Measurements from ENCODE around the gene GCSAML. TPM values are rescaled to one million over a fixed set of nuclear protein-coding genes. Genes with fewer than 3 reads are reported as not detected.
"Not testable (repeated sequence)": the region's sequence is repeated elsewhere in the genome, so short reads cannot be mapped to it uniquely, and the experiment has no call there.

Gene GCSAML
- under 1 TPM in 1 of 2 donors, not detected in 1; 0.66 TPM for total RNA-seq

DNA sequence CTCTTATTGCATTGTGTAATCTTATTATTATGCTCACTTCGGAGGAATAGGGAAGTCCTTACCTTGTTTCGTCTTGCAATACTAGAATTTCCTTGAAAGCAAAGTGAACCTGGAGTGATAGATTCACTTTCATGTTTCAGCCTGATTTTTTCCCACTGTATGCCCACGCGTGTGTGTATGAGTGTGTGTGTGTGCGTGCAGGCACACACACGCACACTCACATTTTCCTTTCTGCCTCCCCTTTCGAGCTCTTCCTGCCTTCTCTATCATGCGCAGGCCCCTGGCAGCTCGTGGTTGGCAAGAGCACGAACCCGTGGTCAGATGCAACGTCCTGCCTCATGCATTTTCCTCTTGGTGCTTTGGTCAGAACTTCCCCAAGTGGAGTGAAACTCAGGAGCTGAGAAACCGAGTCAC is at the start of gene GCSAML:
Gene GCSAML (plus strand): TSS at position 366 of the 414 bp plus-strand sequence. CDS start 58 bp downstream, outside the sequence.
- ATAC-seq: no peak
- WGBS, 2 donors: 40 to 70% methylated on average over 13 of the region's 13 CpGs
- Histone ChIP-seq H3K9me3 (no peaks in the 10 kb centered on the region), H3K27ac (no peak within 1 kb of the TSS), H3K4me1 (no peaks in the 10 kb centered on the region), H3K36me3 (replicated peaks in 1 of 2; ENCODE audit: insufficient read depth in 1 of 2, low read depth in 2 of 2) (no peaks in the 10 kb centered on the region), H3K27me3 (no peaks in the 10 kb centered on the region), H3K4me3 (no peak within 1 kb of the TSS)
- intact Hi-C loops (cut with DNase I): no loop called here
- DNase-seq: no peak
- no peak for TF ChIP-seq POLR2A (IDR thresholded peaks at IDR 0.05)
- TF ChIP-seq, protein P1, sequence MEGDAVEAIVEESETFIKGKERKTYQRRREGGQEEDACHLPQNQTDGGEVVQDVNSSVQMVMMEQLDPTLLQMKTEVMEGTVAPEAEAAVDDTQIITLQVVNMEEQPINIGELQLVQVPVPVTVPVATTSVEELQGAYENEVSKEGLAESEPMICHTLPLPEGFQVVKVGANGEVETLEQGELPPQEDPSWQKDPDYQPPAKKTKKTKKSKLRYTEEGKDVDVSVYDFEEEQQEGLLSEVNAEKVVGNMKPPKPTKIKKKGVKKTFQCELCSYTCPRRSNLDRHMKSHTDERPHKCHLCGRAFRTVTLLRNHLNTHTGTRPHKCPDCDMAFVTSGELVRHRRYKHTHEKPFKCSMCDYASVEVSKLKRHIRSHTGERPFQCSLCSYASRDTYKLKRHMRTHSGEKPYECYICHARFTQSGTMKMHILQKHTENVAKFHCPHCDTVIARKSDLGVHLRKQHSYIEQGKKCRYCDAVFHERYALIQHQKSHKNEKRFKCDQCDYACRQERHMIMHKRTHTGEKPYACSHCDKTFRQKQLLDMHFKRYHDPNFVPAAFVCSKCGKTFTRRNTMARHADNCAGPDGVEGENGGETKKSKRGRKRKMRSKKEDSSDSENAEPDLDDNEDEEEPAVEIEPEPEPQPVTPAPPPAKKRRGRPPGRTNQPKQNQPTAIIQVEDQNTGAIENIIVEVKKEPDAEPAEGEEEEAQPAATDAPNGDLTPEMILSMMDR (IDR thresholded peaks at IDR 0.05): no peak

DNA sequence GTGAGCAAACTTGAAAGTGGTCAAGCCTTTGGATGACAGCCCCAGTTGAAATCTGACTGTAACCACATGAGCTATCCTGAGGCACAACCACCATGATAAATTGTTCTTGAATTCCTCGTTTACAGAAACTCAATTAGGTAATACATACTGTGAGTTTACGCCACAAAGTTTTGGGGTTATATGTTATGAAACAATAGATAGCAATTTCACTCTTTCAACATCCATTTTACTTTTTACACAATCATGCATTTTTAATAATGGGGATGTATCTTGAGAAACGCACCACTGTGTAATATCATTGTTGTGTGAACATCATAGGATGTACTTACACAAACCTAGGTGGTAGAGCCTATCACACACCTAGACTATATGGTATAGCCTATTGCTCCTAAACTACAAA is 48.1 kb upstream of the GCSAML start:
- intact Hi-C loops (cut with DNase I): no loop called here
- no peaks in the 10 kb centered on the region for H3K36me3 ChIP-seq (replicated peaks in 1 of 2; ENCODE audit: insufficient read depth in 1 of 2, low read depth in 2 of 2)

DNA sequence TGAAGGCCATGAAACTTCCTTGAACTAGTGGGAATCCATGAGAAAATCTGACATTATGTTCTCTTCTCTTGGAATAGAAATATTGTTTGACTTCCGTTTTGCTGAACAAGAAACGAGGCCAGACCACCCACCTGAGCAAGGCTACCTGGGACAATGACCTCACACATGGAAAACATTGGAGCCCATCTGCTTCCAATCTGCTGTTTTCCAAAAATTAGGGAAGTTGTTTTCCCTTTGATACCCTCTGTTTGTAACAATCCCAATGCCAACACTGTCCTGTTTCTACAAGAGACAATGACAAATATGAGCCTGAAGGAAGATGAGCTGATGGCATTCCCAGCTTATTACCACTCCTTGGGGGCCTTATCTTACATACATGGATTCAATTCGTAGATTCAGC is 42.1 kb upstream of the GCSAML start:
- no peak overlapping the region for H3K4me3 ChIP-seq

More for the DNA sequence above, 48.1 kb upstream of the GCSAML start:
- Histone ChIP-seq H3K27ac (no peak overlapping the region), H3K4me3 (no peak overlapping the region), H3K4me1 (no peaks in the 10 kb centered on the region), H3K9me3 (no peaks in the 10 kb centered on the region), H3K27me3 (no peaks in the 10 kb centered on the region)
- DNase-seq: no peak
- no peak for ATAC-seq
- TF ChIP-seq POLR2A (IDR thresholded peaks at IDR 0.05): no peak
- TF ChIP-seq, protein P1 (IDR thresholded peaks at IDR 0.05): no peak
- 36 to 46% methylated on average over 3 of the region's 3 CpGs for WGBS, 2 donors

DNA sequence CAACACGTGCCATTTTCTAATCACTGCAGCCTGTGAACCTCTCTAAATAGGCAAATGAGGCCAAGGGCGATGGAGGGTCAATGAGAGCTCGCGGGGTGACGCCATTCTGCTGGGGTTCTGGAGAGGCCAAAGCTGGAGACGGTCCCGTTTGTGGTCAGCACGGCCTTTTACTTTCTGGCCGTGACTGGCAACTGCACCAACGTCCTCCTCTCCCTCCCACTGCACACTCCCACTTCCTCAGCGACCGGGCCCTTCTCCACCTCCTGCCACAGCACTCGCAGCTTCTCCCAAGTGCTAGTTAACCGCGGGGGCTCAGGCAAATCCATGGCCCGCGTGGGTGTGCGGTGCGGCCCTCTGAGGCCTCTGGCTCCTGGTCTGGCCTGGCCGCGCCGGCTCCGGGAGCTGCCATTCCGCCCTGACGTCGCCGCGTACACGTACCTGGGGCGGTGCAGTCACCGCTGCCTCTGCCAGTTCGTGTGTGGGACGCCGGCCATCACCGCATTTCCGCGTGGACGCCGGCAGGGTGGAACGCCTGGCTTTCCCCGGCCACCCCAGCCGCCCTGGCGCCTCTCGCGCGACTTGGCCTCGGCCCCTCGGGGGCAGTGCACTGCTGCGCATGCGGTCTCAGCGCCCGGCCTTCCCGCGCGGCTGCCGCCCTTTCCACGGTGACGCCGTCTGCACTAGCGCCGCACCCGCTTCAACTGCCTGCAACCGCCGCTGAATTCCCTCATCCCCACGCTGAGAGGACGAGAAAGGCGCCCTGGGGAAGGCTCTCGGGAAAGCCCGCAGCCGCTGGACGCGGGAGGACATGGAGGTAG is 30.9 kb upstream of the GCSAML start:
- 47 to 60% methylated on average over 31 to 69 of the region's 72 CpGs for WGBS, 2 donors
- TF ChIP-seq POLR2A (IDR thresholded peaks at IDR 0.05): no peak
- TF ChIP-seq, protein P1 (IDR thresholded peaks at IDR 0.05): no peak

More for the DNA sequence above, 42.1 kb upstream of the GCSAML start:
- no peaks in the 10 kb centered on the region for H3K36me3 ChIP-seq (replicated peaks in 1 of 2; ENCODE audit: insufficient read depth in 1 of 2, low read depth in 2 of 2)
- no peaks in the 10 kb centered on the region for H3K4me1 ChIP-seq
- TF ChIP-seq, protein P1 (IDR thresholded peaks at IDR 0.05): no peak
- no peak for TF ChIP-seq POLR2A (IDR thresholded peaks at IDR 0.05)
- no peaks in the 10 kb centered on the region for H3K27me3 ChIP-seq
- WGBS, 2 donors: 22 to 23% methylated on average over 3 of the region's 3 CpGs
- intact Hi-C loops (cut with DNase I): no loop called here
- ATAC-seq (no peak), DNase-seq (no peak)
- no peaks in the 10 kb centered on the region for H3K9me3 ChIP-seq
- H3K27ac ChIP-seq: no peak overlapping the region

DNA sequence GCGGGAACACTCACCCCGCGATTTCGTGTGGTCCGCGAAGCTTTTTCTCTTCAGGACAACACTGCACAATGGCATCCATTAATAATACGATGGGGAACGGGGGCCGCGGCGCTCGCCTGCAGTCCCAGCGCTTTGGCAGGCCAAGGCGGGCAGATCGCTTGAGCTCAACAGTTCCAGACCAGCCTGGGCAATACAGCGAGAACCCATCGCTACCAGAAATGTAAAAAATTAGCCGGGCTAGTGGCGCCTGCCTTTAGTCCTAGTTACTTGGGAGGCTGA is 30.4 kb upstream of the GCSAML start:
- no peak overlapping the region for H3K27ac ChIP-seq
- TF ChIP-seq, protein P1 (IDR thresholded peaks at IDR 0.05): no peak
- no peak for TF ChIP-seq POLR2A (IDR thresholded peaks at IDR 0.05)
- intact Hi-C loops (cut with DNase I): no loop called here
- no peak overlapping the region for H3K4me3 ChIP-seq
- no peaks in the 10 kb centered on the region for H3K36me3 ChIP-seq (replicated peaks in 1 of 2; ENCODE audit: insufficient read depth in 1 of 2, low read depth in 2 of 2)
- H3K27me3 ChIP-seq: no peaks in the 10 kb centered on the region
- DNase-seq (no peak), ATAC-seq (no peak)
- no peaks in the 10 kb centered on the region for H3K4me1 ChIP-seq
- WGBS, 2 donors: 72 to 81% methylated on average over 5 to 16 of the region's 19 CpGs
- H3K9me3 ChIP-seq: peaks cover 0 to 5% (median 0%) of the 10 kb centered on the region in 3 donors

More for the DNA sequence above, 30.9 kb upstream of the GCSAML start:
- H3K27me3 ChIP-seq: no peaks in the 10 kb centered on the region
- DNase-seq (no peak), ATAC-seq (no peak)
- peaks cover 0 to 5% (median 0%) of the 10 kb centered on the region in 3 donors for H3K9me3 ChIP-seq
- intact Hi-C loops (cut with DNase I): no loop called here
- H3K4me1 ChIP-seq: no peaks in the 10 kb centered on the region
- no peak overlapping the region for H3K27ac ChIP-seq
- no peak overlapping the region for H3K4me3 ChIP-seq
- H3K36me3 ChIP-seq (replicated peaks in 1 of 2; ENCODE audit: insufficient read depth in 1 of 2, low read depth in 2 of 2): no peaks in the 10 kb centered on the region

DNA sequence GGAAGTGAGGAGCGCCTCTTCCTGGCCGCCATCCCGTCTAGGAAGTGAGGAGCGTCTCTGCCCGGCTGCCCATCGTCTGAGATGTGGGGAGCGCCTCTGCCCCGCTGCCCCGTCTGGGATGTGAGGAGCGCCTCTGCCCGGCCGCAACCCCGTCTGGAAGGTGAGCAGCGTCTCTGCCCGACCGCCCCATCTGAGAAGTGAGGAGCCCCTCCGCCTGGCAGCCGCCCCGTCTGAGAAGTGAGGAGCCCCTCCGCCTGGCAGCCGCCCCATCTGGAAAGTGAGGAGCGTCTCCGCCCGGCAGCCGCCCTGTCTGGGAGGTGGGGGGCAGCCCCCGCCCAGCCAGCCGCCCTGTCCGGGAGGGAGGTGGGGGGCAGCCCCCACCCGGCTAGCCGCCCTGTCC is 27.0 kb upstream of the GCSAML start:
- DNase-seq; H3K4me3 ChIP-seq; H3K27me3 ChIP-seq; H3K36me3 ChIP-seq (replicated peaks in 1 of 2; ENCODE audit: insufficient read depth in 1 of 2, low read depth in 2 of 2); ATAC-seq; intact Hi-C loops (cut with DNase I); H3K9me3 ChIP-seq; H3K4me1 ChIP-seq; H3K27ac ChIP-seq: not testable (repeated sequence)
- 86% methylated on average over 17 of the region's 30 CpGs; no CpG with 5 or more reads in 1 of the 2 donors for WGBS, 2 donors

Data from body of pancreas (tissue), 4 donors.